Measurements from ENCODE around the gene KLF15. TPM values are rescaled to one million over a fixed set of nuclear protein-coding genes. Genes with fewer than 3 reads are reported as not detected.

The KLF15 gene
- total RNA-seq = 0.59 TPM in 1 of 2 replicates, not detected in the other

GRCh38 chr3:126357295-126358037, at the start of gene KLF15:
Gene KLF15, minus strand, starts transcription at chr3:126357408. Its CDS starts 4,486 bp downstream, at chr3:126352922.

DNA sequence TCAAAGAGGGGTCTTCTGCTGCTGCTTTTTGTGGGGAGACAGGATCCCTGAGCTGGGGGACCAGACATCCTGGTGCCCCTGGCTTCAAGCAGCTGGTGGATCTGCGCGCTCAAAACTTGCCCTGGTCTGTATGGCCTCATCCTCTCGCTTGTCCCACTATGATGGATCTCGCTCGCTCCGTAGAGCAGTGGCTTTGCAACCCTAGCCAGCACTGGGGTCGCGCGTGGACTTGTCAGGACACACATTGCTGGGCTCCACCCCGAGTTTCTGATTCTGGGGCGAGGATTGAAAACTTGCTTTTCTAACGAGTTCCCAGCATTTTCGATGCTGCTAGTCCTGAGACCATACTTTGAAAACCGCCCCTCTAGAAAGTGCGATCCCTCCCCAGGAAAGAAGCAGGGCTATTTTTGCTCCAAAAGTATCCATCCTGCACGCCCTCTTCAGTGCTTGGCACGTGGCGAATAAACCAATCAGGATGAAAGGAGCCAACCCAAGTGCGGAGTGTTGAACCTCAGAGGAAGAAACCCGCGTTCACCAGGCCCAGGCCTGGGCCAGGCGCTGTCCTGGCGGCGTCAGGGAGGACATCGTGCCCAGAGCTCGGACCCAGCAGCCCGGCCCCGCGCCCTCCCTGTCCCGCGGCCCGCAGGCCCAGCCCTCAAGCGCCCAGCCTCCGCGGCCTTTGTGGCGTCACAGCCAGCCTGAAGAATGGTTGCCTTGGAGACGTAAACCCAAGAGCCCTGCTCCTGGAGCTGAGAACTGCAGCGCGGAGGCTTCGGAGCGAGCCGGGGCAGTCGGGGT, 37.2 kb upstream of the KLF15 start, which contains the start of gene CFAP100:
Gene CFAP100 (plus strand): TSS at position 731 of the 798 bp plus-strand sequence. CDS start 1,092 bp downstream, outside the sequence.

Other genes with a start within 250 kb of the KLF15 start
- gene ALDH1L1, start 176.8 kb downstream of the KLF15 start, total RNA-seq = not detected in 2 replicates
- gene CFAP100, start 37.5 kb upstream of the KLF15 start, total RNA-seq = not detected in 2 replicates
- gene ZXDC, start 118.5 kb upstream of the KLF15 start, total RNA-seq = 19.9 and 23.9 TPM in 2 replicates
- gene UROC1, start 160.4 kb upstream of the KLF15 start, total RNA-seq = not detected in 2 replicates
- gene CHST13, start 166.7 kb upstream of the KLF15 start, total RNA-seq = not detected in 2 replicates
- not detected in 2 replicates for gene C3orf22, start 201.5 kb upstream of the KLF15 start, total RNA-seq